Adrenal gland (tissue), 12 donors: Measurements from ENCODE around the gene KRT80. TPM values are rescaled to one million over a fixed set of nuclear protein-coding genes. Genes with fewer than 3 reads are reported as not detected.

ENCODE experiments used
- DNase-seq, 7 donors: peaks; one replicate each; pipeline ENCODE4 v3.0.0-alpha.2; 2019 to 2020
- H3K27ac ChIP-seq, 5 donors: fragments of 200-600 bp; sonication (generic) in 4 of 5; 1 replicate in 3 of 5; 2 replicates in 2 of 5; pipeline versions ENCODE4 v1.5.1 to v1.8.0; 2016 to 2020; ENCODE audit warnings: mild to moderate bottlenecking in 1 of 5
- H3K27me3 ChIP-seq: fragments of 200-600 bp; 2 replicates; pipeline ENCODE4 v1.8.0; 2021
- H3K36me3 ChIP-seq, 2 donors: fragments of 200-600 bp; replicated peaks in 1 of 2; 1 replicate in 1 of 2; 2 replicates in 1 of 2; pipeline versions ENCODE4 v1.5.1 to v1.8.0; 2018 to 2022
- H3K4me1 ChIP-seq, 2 donors: fragments of 200-600 bp; replicated peaks in 1 of 2; 1 replicate in 1 of 2; 2 replicates in 1 of 2; pipeline versions ENCODE4 v1.5.1 to v1.8.0; 2018 to 2021
- H3K4me3 ChIP-seq, 4 donors: fragments of 200-600 bp; sonication (generic) in 3 of 4; one replicate each; pipeline ENCODE4 v1.5.1; 2016 to 2018
- H3K9me3 ChIP-seq, 3 donors: fragments of 200-600 bp; sonication (generic) in 1 of 3; replicated peaks in 1 of 3; 1 replicate in 2 of 3; 2 replicates in 1 of 3; pipeline versions ENCODE4 v1.5.1 to v1.8.0; 2016 to 2021
- CTCF ChIP-seq, 6 experiments: fragments of 450-650 bp in 4 of 6; fragments of 200-600 bp in 2 of 6; sonication (generic) in 1 of 6; IDR thresholded peaks; 1 replicate in 5 of 6; 2 replicates in 1 of 6; pipeline versions ENCODE4 v1.5.1 to v1.8.0; 2016 to 2021; ENCODE audit warnings: antibody characterized with exemption in 6 of 6, mild to moderate bottlenecking in 2 of 6, moderate library complexity in 1 of 6
- POLR2A ChIP-seq, 2 donors: fragments of 450-650 bp; IDR thresholded peaks; one replicate each; pipeline ENCODE4 v1.6.1; 2017; ENCODE audit warnings: antibody characterized with exemption in 2 of 2, mild to moderate bottlenecking in 2 of 2, moderate library complexity in 1 of 2
- WGBS, 4 donors: extraction: QIAGEN DNeasy Blood & Tissue Kit in 2 of 4; methylation state at CpG; one replicate each; pipeline versions ENCODE4 v1.1.5 to v1.1.7; 2013 to 2017; 5-methylcytosine and 5-hydroxymethylcytosine counted together
- intact Hi-C, 2 donors: fragments of 100-400 bp; cut with DNase I; formaldehyde crosslinking; loops; one replicate each; pipeline versions ENCODE4 v1.14.1 to v1.15.0; 2022 to 2023
- polyA plus RNA-seq, 3 donors: library from polyadenylated mRNA; stranded (reverse); fragments of 200-250 nt in 2 of 3; fragments of 350-450 nt in 1 of 3; fragmentation: Illumina TruSeq in 1 of 3; extraction: RNeasy Lipid Tissue Mini Kit (QIAGEN cat#74804) in 1 of 3; gene quantifications; one replicate each; pipeline ENCODE4 v1.2.3, GENCODE V29; 2013 to 2014
- total RNA-seq, 9 donors: library from RNA; depleted of rRNA in 4 of 9; stranded (reverse); fragments of >200 nt in 4 of 9; fragments of 120-200 nt in 1 of 9; fragmentation: NEBNext Ultra II Directional in 1 of 9; extraction: Animal tissue kit (Norgen Biotek cat#: 25700) in 1 of 9; gene quantifications; one replicate each; pipeline versions ENCODE4 v1.1.0 to v1.2.4, GENCODE V29; 2013 to 2023
- donor health status: healthy with polysubstance abuse.
- donor health status: Bipolar disorder and iron deficiency.
- donor health status: DM: yes; HTN: yes; CAD: no.
- donor health status: DM: no; HTN: no; CAD: no.
- donor health status: DM: no; HTN: no; CAD: no.
- donor health status: DM: yes; HTN: yes; CAD: no.

Gene KRT80
- total and polyA plus RNA-seq, 12 donors = 0.95 to 14.6 (median 3.8) TPM

GRCh38 chr12:52238916-52239646, 47.3 kb upstream of the KRT80 start:
- WGBS, 4 donors = 70 to 82% (median 77%) methylated on average over 7 of the region's 7 CpGs
- no peak for DNase-seq

DNA sequence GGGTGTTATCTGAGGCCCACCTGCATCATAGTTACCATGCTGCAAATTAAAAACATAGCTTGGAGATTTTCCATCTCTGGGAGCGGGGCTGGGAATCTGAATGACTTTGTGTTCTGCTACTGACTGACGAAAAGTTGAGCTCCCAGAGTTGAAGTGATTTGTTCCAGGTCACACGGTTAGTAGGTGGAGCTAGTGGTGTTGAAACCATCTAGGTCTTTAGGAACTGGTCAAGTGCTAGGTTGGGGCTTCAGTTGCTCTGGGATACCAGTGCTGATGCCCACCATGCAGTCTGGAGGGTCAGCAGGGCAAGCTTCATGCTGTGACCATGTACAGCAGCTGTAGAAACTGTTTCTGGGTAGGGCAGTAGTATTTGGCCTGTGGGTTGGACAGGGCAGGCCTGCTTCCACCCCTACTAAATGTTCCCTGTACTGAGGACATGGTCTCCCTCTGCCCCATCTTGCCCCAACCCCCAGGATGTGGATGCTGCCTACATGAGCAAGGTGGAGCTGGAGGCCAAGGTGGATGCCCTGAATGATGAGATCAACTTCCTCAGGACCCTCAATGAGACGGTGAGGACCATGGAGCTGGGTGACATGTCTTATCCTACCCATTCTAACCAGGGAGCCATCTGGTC, 46.5 kb upstream of the KRT80 start:
- peaks cover 5% of the 10 kb centered on the region for H3K27me3 ChIP-seq
- no peak overlapping the region for H3K27ac ChIP-seq
- intact Hi-C loops = no loop called here
- H3K9me3 ChIP-seq = no peaks in the 10 kb centered on the region
- no peak overlapping the region for H3K4me3 ChIP-seq
- TF ChIP-seq CTCF (IDR thresholded peaks at IDR 0.05) (no peak), POLR2A (IDR thresholded peaks at IDR 0.05) (no peak)
- DNase-seq = no peak
- WGBS, 4 donors = 79 to 93% (median 92%) methylated on average over 3 to 4 of the region's 4 CpGs
- H3K36me3 ChIP-seq = no peaks in the 10 kb centered on the region
- peaks cover 0 to 4% of the 10 kb centered on the region in 2 donors for H3K4me1 ChIP-seq

More at GRCh38 chr12:52238916-52239646, 47.3 kb upstream of the KRT80 start:
- Histone ChIP-seq H3K9me3 (no peaks in the 10 kb centered on the region), H3K4me1 (peaks cover 7 to 11% of the 10 kb centered on the region in 2 donors), H3K27ac (no peak overlapping the region), H3K4me3 (no peak overlapping the region), H3K36me3 (no peaks in the 10 kb centered on the region), H3K27me3 (no peaks in the 10 kb centered on the region)
- intact Hi-C loops = no loop called here
- TF ChIP-seq CTCF (IDR thresholded peaks at IDR 0.05) (no peak), POLR2A (IDR thresholded peaks at IDR 0.05) (no peak)

- Histone ChIP-seq H3K36me3 (no peaks in the 10 kb centered on the region), H3K4me3 (no peak overlapping the region), H3K27ac (no peak overlapping the region), H3K9me3 (no peaks in the 10 kb centered on the region), H3K4me1 (peaks cover 0 to 7% of the 10 kb centered on the region in 2 donors), H3K27me3 (peaks cover 20% of the 10 kb centered on the region)
- intact Hi-C loops = no loop called here
- TF ChIP-seq CTCF (IDR thresholded peaks at IDR 0.05) = no peak
- no peak for TF ChIP-seq POLR2A (IDR thresholded peaks at IDR 0.05)
- 88 to 96% (median 91%) methylated on average over 3 of the region's 3 CpGs for WGBS, 4 donors
- no peak for DNase-seq
Observed at GRCh38 chr12:52236386-52237050, 44.7 kb upstream of the KRT80 start.

DNA sequence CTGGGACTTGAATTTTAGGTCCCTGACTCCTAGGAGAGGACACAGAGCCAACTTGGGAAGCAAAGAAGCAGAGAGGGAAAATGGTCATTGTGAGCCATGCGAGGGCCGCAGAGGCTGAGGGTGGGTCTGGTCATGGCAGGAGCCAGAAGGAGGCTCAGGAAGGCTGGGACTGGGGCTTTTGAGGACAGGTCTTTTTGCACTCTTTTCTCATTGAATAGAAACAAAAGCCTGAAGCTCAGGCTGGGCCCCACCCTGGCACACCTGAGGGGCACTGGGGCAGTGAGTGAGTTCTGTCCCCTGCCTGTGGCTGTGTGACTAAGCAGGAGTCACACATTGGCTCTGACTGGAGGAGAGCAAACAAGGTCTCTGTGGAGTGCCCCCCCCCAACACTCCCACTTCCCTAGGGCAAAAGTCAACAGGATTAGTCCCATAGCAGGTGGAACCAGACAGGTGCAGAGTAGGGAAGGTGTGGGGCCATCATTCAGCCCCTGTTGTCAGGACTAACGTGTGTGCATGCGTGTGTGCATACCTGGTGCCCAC, 44.1 kb upstream of the KRT80 start:
- Histone ChIP-seq H3K4me3 (no peak overlapping the region), H3K9me3 (no peaks in the 10 kb centered on the region), H3K27ac (no peak overlapping the region), H3K27me3 (peaks cover 20% of the 10 kb centered on the region), H3K4me1 (peaks cover 0 to 7% of the 10 kb centered on the region in 2 donors), H3K36me3 (no peaks in the 10 kb centered on the region)
- DNase-seq = no peak
- 89 to 98% (median 93%) methylated on average over 2 to 4 of the region's 4 CpGs for WGBS, 4 donors
- intact Hi-C loops = no loop called here
- TF ChIP-seq POLR2A (IDR thresholded peaks at IDR 0.05) (no peak), CTCF (IDR thresholded peaks at IDR 0.05) (no peak)
